Skin of body (tissue), 2 donors: Measurements from ENCODE around the gene SNX8. TPM values are rescaled to one million over a fixed set of nuclear protein-coding genes. Genes with fewer than 3 reads are reported as not detected.
"Not testable (repeated sequence)": the region's sequence is repeated elsewhere in the genome, so short reads cannot be mapped to it uniquely, and the experiment has no call there.

ENCODE experiments used
- DNase-seq: peaks from one replicate; lab custom pipeline; 2025; lab: John Stamatoyannopoulos, UW
- total RNA-seq: library from RNA; depleted of rRNA; stranded (reverse); fragments of >200 nt; gene quantifications from one replicate; pipeline ENCODE4 v1.2.3, GENCODE V29; 2014

SNX8 gene
- total RNA-seq, 1 donor from 2014 or later: 15.1 TPM

- peak; percentile 37 for DNase-seq
Measured at GRCh38 chr7:2295936-2296620, 18.2 kb downstream of the SNX8 start.

- DNase-seq: no peak
Measured at GRCh38 chr7:2290877-2291276, 23.4 kb downstream of the SNX8 start.

- DNase-seq: no peak
Measured at GRCh38 chr7:2289621-2290020, 24.6 kb downstream of the SNX8 start.

- DNase-seq: peak; percentile 98
Measured at GRCh38 chr7:2289111-2289586, 25.1 kb downstream of the SNX8 start.

GRCh38 chr7:2288503-2288902, 25.7 kb downstream of the SNX8 start:
- DNase-seq: no peak

GRCh38 chr7:2287745-2288144, 26.5 kb downstream of the SNX8 start:
- DNase-seq: no peak

- no peak for DNase-seq
Measured at GRCh38 chr7:2283074-2283473, 31.2 kb downstream of the SNX8 start.

- no peak for DNase-seq
Measured at GRCh38 chr7:2282185-2282751, 32.0 kb downstream of the SNX8 start.

GRCh38 chr7:2281541-2281940, 32.7 kb downstream of the SNX8 start:
- peak; percentile 41 for DNase-seq

GRCh38 chr7:2280424-2280823, 33.8 kb downstream of the SNX8 start:
- DNase-seq: no peak

- DNase-seq: peak; percentile 90
Measured at GRCh38 chr7:2279896-2280295, 34.3 kb downstream of the SNX8 start.

- DNase-seq: no peak
Measured at GRCh38 chr7:2278026-2278425, 36.2 kb downstream of the SNX8 start.

- DNase-seq: no peak
Measured at GRCh38 chr7:2276107-2276506, 38.1 kb downstream of the SNX8 start.

- DNase-seq: no peak
Measured at GRCh38 chr7:2275101-2275500, 39.1 kb downstream of the SNX8 start.

- no peak for DNase-seq
Measured at GRCh38 chr7:2274666-2275065, 39.6 kb downstream of the SNX8 start.

GRCh38 chr7:2273866-2274265, 40.4 kb downstream of the SNX8 start:
- DNase-seq: no peak

- no peak for DNase-seq
Measured at GRCh38 chr7:2272031-2272430, 42.2 kb downstream of the SNX8 start.

- DNase-seq: no peak
Measured at GRCh38 chr7:2271273-2272026, 42.8 kb downstream of the SNX8 start.

GRCh38 chr7:2270495-2270894, 43.7 kb downstream of the SNX8 start:
- DNase-seq: no peak

GRCh38 chr7:2269991-2270460, 44.2 kb downstream of the SNX8 start:
- DNase-seq: no peak

GRCh38 chr7:2269089-2269990, 44.9 kb downstream of the SNX8 start:
- DNase-seq: not testable (repeated sequence)
